OCI-M2 (cell line): ENCODE measurements around the gene PCDHA4.
"Not testable (repeated sequence)": the region's sequence is repeated elsewhere in the genome, so short reads cannot be mapped to it uniquely, and the experiment has no call there.

Experiments
- DNase-seq: peaks from one replicate; lab custom pipeline; 2025; ENCODE audit not compliant: unreplicated experiment; lab: John Stamatoyannopoulos, UW

Gene PCDHA4

GRCh38 chr5:140806834-140807775 is at the start of gene PCDHA4:
Gene PCDHA4 (plus strand): TSS chr5:140807068.
- DNase-seq, result no peak

GRCh38 chr5:140764177-140764973 is 42.5 kb upstream of the PCDHA4 start:
- DNase-seq, result no peak

GRCh38 chr5:140767444-140767843 is 39.4 kb upstream of the PCDHA4 start:
- DNase-seq, result no peak

- DNase-seq, result no peak
Observed at GRCh38 chr5:140780512-140780911, 26.4 kb upstream of the PCDHA4 start.

GRCh38 chr5:140785905-140786686 is 20.8 kb upstream of the PCDHA4 start, which contains the start of gene PCDHA1:
Gene PCDHA1 (plus strand): TSS chr5:140786140.
- no peak for DNase-seq

- not testable (repeated sequence) for DNase-seq
Observed at GRCh38 chr5:140787422-140787821, 19.4 kb upstream of the PCDHA4 start.

GRCh38 chr5:140787849-140788504 is 18.9 kb upstream of the PCDHA4 start:
- not testable (repeated sequence) for DNase-seq

GRCh38 chr5:140791089-140791488 is 15.8 kb upstream of the PCDHA4 start:
- DNase-seq, result no peak

GRCh38 chr5:140794595-140795258 is 12.1 kb upstream of the PCDHA4 start, which contains the start of gene PCDHA2:
Gene PCDHA2 (plus strand): TSS chr5:140794852.
- no peak for DNase-seq

GRCh38 chr5:140795259-140795641 is 11.6 kb upstream of the PCDHA4 start:
- DNase-seq, result no peak

- not testable (repeated sequence) for DNase-seq
Observed at GRCh38 chr5:140796072-140796717, 10.7 kb upstream of the PCDHA4 start.

- no peak for DNase-seq
Observed at GRCh38 chr5:140796718-140797095, 10.2 kb upstream of the PCDHA4 start.

- no peak for DNase-seq
Observed at GRCh38 chr5:140800816-140801493, 5.9 kb upstream of the PCDHA4 start, which contains the start of gene PCDHA3. Gene PCDHA3 (plus strand): TSS chr5:140801057.

- DNase-seq, result no peak
Observed at GRCh38 chr5:140801494-140801841, 5.4 kb upstream of the PCDHA4 start.

- DNase-seq, result not testable (repeated sequence)
Observed at GRCh38 chr5:140802381-140802780, 4.5 kb upstream of the PCDHA4 start.

- DNase-seq, result no peak
Observed at GRCh38 chr5:140802781-140803271, 4.0 kb upstream of the PCDHA4 start.

- DNase-seq, result not testable (repeated sequence)
Observed at GRCh38 chr5:140808241-140808888, 1.5 kb downstream of the PCDHA4 start.

GRCh38 chr5:140808889-140809291 is 2.0 kb downstream of the PCDHA4 start:
- DNase-seq, result no peak
